ENCODE measurements around the gene MUC5B.

DNA sequence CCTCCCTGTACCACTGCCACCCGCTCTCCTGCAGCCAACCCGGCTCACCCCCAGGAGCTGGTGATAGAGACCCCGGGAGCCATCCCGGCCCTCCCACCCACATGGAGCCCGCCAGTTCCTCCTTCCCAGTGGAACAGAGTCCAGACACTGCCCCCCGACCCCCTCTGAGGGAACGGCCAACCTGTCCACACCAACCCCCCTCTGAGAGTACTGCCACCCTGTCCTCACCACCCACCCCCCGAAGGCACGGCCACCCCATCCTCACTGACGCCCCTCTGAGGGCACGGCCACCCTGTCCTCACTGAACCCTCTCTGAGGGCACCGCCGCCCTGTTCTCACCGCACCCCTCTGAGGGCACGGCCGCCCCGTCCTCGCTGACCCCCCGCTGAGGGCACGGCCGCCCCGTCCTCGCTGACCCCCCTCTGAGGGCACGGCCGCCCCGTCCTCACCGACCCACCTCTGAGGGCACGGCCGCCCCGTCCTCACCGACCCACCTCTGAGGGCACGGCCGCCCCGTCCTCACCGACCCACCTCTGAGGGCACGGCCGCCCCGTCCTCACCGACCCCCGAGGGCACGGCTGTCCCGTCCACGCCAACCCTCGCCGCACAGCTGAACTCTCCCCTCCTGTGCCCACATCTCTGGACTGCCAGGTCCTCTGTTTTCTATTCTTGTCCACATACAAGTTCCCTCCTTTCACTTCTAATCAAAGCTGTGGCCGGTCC, 68.6 kb downstream of the MUC5B start:
- TF ChIP-seq POLR2AphosphoS5 (IDR thresholded peaks at IDR 0.05; ENCODE audit: insufficient read depth in 1 of 2, low read depth in 1 of 2) (no peak), POLR2A (IDR thresholded peaks at IDR 0.05) (no peak)

Data from vagina (tissue), 2 donors.